Suppressor macrophage treated with lipopolysaccharide for 1 hour (primary cell): ENCODE measurements around the gene MYBPC2.

Experiments used
- DNase-seq, 3 donors: peaks; one replicate each; pipeline ENCODE4 v3.0.0-alpha.2; 2020 to 2022

MYBPC2 gene

DNA sequence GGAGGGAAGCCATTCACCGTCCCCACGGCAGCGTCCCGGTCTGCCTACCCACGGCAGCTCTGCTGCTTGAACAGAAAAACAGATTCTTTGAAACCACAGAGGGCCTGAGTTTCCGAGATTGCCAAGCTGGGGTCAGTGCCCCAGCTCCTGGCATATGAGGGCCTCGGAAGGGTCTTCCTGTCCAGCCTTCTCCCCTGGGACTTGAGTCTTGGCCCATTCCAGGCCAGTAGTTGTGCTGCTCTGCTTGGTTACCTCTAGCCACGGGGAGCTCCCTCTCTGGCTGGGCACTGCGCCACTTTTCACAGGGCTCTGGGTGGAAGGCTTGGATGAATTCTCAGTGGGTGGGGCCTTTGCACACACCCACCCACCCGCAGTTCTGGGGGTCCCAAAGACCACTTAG lies 22.6 kb upstream of the MYBPC2 start:
- DNase-seq: no peak

- no peak for DNase-seq
Observed at GRCh38 chr19:50412419-50412818, 20.3 kb upstream of the MYBPC2 start.

DNA sequence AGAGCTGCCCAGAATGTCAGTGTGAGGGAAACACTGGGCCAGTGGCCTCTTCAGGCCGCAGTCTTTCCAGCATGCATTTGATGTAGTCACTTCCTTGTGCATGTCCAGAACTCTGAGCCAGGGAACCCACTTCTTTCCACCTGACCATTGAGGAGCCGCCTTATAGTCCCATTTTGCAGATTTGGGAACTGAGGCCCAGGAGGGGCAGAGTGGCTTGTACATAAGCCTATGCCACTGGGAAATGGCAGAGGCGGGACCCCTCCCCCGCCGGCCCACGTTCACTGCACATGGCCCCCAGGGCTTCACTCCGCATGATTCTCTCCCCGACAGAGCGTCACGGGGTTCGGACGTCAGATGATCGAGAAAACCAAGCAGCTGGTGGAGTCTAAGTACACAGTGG lies 19.6 kb upstream of the MYBPC2 start:
- DNase-seq: no peak

GRCh38 chr19:50413531-50413930 lies 19.2 kb upstream of the MYBPC2 start:
- DNase-seq: no peak

- DNase-seq: peak; percentile 75 to 93 (median 90)
Observed at GRCh38 chr19:50414864-50415660, 17.6 kb upstream of the MYBPC2 start.

DNA sequence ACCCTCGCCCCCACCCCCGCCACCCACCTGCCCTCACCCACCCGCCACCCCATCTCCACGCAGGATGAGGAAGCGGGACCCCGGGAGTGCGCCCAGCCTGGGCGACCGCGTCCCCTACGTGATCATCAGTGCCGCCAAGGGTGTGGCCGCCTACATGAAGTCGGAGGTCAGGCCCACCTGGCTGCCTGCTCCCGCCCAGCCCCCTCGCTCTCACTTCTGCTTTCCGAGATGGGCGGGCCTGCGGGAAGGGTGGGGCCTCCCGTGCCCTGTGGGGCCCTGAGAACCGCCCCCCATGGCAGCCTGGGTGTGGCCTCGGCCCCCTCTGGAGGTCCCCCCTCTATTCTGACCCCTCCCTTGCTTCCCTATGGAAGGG lies 17.0 kb upstream of the MYBPC2 start:
- peak; percentile 28 to 67 (median 50) for DNase-seq

DNA sequence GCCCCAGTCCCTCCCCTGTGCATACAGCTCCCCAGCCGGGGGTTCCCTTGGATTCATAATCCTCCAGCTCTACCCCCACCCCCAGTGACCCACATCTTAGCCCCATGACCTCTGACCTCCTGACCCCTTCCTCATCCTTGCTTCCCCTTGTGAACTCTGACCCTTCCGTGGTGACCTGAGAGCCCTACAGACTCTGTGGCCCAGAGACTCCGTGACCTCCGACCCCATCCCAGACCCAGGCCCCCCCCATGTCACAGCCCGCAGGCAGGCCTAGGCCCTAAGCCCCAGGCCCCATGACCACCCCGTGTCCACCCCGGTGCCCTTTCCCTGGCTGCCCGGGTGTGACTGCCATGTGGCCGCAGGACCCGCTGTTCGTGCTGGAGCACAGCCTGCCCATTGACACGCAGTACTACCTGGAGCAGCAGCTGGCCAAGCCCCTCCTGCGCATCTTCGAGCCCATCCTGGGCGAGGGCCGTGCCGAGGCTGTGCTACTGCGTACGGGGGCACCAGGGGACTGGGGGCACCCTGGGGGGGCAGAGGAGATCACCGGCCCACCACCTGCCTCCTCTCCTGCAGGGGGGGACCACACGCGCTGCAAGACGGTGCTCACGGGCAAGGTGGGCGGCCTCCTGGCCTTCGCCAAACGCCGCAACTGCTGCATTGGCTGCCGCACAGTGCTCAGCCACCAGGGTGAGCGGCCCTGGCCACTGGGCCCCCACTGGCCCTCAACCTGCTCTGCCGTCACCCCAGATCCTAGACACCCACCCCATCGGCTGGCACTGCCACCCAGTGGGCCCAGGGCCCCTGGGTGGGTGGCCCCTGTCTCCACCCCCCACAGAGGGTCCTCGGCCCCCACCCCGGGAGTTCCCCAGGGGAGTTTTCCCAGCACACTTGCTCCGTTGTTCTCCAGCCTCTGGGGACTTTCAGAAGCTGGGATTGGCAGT lies 16.4 kb upstream of the MYBPC2 start:
- no peak for DNase-seq

DNA sequence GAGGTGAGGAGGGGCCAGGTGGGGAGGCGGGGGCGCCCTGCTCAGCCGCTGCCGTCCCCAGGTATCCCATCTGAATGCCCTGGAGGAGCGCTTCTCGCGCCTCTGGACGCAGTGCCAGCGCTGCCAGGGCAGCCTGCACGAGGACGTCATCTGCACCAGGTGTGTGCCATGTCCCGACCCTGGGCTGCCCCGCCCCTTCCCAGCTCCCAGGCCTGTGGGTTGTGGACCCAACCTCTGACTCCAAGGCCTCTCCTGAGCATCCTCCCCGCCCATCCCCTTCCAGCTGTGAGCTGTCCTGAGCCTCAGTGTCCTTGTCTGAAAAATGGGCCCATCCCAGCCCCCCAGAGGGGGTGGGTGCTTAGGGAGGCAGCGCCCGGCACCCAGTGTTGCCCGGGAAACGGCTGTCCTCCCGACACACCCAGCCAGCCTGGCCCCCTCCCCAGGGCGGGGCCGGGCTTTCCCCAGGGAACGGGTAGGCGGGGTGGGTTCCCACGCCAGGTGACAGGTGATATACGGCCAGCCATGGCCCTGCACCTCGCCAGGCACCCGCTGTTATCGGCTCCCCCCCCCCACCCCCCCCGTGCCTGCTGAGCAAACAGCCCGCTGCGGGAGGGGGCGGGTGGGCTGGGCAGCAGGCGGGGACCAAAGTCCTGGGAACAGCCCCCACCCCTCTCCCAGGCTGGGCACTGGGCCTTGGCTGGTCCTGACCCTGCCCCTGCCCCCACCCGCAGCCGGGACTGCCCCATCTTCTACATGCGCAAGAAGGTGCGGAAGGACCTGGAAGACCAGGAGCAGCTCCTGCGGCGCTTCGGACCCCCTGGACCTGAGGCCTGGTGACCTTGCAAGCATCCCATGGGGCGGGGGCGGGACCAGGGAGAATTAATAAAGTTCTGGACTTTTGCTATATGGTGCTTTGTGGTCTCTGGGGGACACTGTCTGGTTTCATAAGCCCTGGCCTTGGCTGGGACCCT lies 15.3 kb upstream of the MYBPC2 start:
- no peak for DNase-seq

DNA sequence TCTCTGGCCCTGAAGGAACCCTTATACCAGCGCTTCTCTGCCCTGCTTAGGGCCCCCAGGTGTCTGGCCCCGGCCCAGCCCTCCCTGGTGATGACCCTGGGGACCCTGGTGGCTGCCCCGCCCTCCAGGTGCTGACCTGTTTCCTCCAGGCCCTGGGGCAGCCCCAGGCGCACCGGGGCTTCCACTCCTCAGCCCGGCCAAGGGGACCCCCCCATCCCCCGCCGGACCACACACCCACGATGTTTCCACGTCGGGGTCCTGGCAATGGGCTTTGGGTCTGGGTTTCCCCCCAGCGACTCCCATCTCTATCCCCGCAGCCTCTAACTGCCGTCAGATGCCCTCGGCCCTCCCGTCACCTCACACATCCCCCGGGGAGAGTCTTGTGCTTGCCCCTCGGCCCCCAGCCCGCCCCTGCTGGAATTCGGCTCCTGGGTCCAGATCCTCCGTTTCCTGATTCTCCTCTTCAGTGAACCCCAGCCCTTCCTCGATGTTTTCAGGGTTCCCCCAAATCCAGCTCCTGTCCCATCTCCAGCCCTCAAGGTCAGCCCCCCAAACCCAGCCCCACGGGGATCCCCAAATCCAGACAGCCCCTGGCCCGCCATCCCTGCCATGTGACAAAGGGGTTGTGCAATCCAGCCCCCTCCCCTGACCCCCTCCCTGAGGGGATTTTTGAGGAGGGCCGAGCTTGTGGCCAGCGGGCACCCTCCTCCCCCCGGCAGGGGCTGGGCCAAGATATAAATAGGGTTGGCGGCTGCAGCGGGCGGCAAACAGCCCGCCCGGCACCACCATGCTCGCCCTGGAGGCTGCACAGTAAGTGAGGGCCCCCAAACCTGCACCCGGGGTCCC lies 14.3 kb upstream of the MYBPC2 start, which contains the start of gene SPIB:
TSS of gene SPIB (plus strand) at position 763 of the 846 bp plus-strand sequence. CDS start at position 788, 25 bp downstream.
- no peak for DNase-seq

- DNase-seq: no peak
Observed at GRCh38 chr19:50419022-50419579, 13.6 kb upstream of the MYBPC2 start.

GRCh38 chr19:50419580-50420035 lies 13.1 kb upstream of the MYBPC2 start:
- DNase-seq: no peak

- DNase-seq: no peak
Observed at GRCh38 chr19:50420127-50420526, 12.6 kb upstream of the MYBPC2 start.

- DNase-seq: no peak
Observed at GRCh38 chr19:50420808-50421207, 11.9 kb upstream of the MYBPC2 start.

- no peak for DNase-seq
Observed at GRCh38 chr19:50422397-50423278, 10.1 kb upstream of the MYBPC2 start.

DNA sequence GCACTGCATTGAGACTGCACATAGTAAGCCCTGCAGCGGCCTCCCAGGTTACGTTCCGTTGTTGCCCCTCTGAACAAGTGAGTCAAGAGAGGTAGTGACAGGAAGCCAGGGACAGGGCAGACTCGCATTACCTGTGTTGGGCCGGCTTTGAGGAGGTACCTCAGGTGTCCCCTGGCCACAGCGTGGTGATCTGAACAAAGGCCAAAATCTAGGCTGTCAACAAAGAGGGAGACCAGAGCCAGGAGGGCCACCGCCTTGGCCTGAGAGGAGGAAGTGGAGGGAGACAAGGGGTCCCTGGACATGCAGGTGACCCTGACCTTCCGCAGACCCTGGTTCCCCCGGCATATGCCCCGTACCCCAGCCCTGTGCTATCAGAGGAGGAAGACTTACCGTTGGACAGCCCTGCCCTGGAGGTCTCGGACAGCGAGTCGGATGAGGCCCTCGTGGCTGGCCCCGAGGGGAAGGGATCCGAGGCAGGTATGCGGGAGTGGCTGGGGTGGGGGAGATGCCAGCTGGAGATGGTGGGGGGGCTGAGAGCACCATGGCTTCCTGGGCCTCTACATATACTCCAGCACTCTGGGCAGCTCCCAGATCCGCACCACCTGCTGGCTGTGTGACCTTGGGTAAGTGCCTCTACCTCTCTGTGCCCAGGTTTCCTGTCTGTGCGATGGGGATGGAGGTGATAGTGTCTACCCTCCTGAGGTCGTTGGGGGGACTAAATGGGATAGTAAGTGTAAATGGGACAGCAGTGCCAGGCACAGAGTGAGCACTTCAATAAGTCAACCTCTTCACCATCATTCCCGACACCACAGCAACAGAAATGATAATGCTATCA lies 9.2 kb upstream of the MYBPC2 start:
- no peak for DNase-seq

DNA sequence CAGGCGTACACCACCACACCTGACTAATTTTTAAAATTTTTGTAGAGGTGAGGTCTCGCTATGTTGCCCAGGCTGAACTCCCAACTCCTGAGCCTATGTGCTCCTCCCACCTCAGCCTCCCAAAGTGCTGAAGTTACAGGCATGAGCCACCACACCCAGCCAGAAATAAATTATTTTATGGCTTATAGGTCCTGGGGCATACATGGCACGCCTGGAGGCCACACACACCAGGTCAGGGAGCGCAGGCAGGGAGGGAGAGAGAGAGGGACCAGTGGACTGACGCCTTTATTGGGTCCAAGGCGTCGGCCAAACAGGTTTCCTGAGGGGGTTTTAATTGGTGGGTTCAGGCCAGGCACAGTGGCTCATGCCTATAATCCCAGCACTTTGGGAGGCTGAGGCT lies 7.1 kb upstream of the MYBPC2 start:
- no peak for DNase-seq

GRCh38 chr19:50427318-50427925 lies 5.3 kb upstream of the MYBPC2 start:
- no peak for DNase-seq

DNA sequence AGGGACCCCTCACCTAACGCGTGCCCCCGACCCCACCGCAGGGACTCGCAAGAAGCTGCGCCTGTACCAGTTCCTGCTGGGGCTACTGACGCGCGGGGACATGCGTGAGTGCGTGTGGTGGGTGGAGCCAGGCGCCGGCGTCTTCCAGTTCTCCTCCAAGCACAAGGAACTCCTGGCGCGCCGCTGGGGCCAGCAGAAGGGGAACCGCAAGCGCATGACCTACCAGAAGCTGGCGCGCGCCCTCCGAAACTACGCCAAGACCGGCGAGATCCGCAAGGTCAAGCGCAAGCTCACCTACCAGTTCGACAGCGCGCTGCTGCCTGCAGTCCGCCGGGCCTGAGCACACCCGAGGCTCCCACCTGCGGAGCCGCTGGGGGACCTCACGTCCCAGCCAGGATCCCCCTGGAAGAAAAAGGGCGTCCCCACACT lies 4.7 kb upstream of the MYBPC2 start:
- peak; percentile 88 to 95 (median 91) for DNase-seq
